RKO (cell line): ENCODE results near the gene PLXNA4.

ENCODE experiments used
- DNase-seq: peaks from one replicate; pipeline ENCODE4 v3.0.0-alpha.2; 2016; ENCODE audit warnings: low spot score

The PLXNA4 gene

GRCh38 chr7:132388688-132389087 lies 187.6 kb downstream of the PLXNA4 start:
- no peak for DNase-seq

DNA sequence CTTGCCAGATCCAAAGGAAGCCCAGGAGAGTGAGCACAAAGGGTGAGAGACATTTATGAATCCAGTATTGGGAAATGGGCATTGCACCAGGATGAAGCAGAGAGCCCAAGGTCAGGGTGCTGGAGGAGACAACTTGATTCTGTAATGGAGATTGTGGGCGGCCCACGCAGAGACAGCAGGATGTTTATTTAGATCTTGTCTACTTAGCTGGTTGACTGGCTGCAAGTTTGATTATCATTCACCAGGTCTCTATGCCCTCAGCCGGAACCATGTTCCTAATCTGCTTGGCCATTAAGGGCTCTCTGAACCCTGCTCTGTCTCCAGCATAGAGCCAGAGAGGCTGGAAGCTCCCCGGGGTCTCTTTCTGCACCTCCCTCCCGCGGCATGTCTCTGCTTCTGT lies 188.7 kb downstream of the PLXNA4 start:
- DNase-seq = no peak

GRCh38 chr7:132386201-132386681 lies 190.0 kb downstream of the PLXNA4 start:
- no peak for DNase-seq

GRCh38 chr7:132383962-132384361 lies 192.3 kb downstream of the PLXNA4 start:
- no peak for DNase-seq

GRCh38 chr7:132381742-132382472 lies 194.4 kb downstream of the PLXNA4 start:
- DNase-seq = no peak

DNA sequence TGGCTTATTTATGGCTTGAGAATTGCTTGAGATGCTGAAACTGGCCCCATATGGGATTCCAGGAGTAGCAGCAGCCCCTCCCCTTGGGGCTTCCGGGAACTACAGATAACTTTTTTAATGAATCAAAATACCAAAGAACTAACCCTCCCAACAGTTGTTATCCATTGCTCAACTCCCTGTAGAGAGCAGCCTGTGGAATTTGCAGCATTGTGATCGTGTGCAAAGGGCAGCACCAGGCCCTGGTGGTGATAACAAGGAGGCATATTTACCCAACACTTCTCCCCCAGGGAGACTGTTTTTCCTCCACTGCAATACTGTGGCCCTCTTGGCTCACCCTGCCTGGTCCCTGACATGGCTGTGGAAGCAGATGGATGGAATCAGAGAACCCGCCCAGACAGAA lies 196.2 kb downstream of the PLXNA4 start:
- DNase-seq = no peak

DNA sequence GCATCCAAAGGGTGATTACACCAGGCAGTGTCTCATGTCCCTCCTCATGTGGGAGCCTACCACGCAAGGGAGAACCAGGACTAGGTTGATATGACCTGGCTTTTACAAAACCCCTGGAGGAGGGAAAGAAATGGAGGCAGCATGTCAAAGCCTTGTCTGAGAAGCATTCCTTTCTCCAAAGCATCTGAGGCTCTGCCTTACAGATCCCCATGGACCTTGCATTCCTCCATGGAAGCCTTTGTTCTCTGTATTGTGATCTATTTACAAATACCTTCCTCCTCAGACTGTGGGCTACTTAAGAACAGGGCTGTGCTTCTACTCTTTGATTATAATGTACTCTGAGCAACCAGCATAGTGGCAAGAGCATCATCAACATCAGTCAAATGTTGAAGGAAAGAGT lies 197.0 kb downstream of the PLXNA4 start:
- no peak for DNase-seq

- no peak for DNase-seq
Observed at GRCh38 chr7:132377703-132378584, 198.3 kb downstream of the PLXNA4 start.

DNA sequence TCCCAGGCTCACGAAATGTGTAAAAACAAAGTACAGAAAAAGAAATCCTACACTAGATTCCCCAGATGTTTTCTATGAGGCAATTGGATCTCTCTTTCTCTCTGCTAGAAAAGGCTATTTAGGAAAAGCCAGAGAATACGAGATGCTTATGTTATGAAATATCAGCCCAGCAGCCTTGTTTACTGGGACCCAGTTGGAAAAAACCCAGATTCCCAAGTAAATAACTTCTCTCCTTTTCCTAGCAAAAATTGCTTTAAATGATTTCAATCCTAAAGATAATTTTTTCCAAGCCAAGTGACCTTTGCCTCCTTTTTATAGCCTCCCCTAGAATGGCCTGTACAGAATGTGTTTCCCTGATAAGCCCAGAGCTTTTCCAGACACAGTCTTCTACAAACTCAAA lies 199.3 kb downstream of the PLXNA4 start:
- DNase-seq = no peak

DNA sequence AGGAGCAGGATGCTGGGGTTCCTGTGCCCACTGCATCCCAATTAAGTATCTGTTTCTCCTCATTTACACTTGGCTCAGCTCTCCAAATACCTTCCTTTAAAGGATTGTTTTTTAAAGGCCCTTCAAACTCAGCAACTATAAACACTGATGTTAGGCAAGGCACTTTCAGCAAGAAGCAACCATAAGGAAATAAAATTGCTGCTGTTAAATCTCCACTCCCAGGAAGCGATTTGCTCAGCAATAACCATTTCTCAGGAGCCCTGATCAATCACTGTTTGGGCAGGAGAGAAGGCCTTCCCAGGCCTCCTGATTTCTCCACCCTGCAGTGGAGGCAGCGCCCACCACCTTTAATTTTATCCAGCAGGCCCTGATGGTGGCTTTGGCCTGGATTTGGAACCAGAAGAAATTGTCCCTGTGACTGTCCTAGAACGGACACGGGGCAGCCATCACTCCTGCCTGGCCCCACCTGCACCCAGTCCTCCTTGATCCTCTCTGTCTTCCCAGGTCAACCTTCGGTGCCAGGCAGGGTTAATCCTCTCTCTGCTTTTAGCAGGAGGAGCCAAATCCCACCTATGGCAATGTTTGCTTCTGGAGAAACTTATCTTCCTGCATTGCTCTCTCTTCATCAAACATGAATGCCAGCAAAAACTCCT lies 199.8 kb downstream of the PLXNA4 start:
- DNase-seq = no peak

GRCh38 chr7:132373879-132374278 lies 202.4 kb downstream of the PLXNA4 start:
- DNase-seq = no peak

GRCh38 chr7:132373041-132373440 lies 203.2 kb downstream of the PLXNA4 start:
- no peak for DNase-seq

DNA sequence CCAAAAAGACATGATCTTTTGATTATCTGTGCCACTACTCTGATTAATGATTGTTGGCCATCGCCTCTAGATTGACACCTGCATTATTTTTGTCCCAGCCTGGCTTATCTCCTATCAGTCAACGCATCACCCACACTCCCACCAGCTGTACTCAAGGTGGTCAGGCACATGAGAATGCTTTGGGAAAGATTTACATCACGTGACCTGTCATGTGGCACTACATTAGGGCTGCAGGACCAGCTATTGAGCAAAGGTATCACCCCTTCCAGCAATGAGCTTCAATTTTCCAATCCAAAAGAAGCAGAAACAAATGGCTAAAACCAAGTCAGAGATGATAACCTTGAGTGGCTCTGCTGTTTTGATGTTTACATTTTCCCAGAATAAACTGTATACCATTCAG lies 204.3 kb downstream of the PLXNA4 start:
- no peak for DNase-seq

DNA sequence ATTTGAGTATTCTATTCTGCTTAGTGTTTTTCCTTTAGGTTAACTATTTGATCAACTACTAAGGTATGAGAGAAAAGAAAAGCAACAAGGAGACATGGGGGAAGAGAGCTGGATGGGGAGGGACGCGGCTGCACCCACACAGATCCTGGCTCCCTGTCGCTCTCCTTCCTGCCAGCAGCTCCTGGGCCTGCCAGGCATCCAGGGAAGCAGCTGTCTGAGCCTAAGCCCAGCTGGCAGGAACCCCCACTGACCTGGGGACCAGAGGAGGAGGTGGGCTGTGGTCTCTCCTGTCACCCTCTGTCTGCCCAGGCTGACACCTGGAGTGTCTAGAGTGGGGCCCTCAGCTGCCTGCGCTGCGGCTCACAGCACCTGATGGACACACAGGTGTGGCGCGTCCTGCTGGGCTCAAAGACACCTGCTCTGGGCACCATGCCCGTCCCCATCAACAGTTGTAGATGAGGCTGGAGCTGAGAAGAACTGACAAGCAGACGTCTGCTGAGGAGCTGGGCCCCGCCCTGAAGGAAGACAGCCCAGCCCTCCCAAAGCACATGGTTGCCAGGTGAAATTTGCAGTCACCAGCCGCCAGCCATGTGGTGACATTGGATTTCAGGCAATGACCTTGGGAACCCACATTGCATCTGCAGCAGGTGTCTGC lies 207.9 kb downstream of the PLXNA4 start:
- DNase-seq = no peak

DNA sequence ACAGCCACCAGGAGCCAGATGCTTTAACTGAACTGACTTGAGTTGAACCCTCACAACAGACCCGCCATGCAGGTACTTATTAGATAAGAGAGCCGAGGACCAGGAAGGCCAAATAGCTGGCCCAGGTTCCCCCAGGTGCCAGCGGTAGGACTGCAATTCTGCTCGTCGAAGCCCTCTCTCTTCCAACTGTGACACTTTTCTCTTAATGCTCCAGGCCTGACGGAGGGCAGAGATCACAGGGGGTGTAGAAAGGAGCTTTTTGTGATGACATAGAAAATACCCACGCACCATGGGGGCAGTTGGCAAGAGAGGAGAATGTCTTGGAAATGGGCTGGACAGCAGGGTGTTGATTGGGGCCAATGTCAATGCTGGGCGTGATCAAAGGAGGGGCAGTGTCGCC lies 208.5 kb downstream of the PLXNA4 start:
- no peak for DNase-seq

DNA sequence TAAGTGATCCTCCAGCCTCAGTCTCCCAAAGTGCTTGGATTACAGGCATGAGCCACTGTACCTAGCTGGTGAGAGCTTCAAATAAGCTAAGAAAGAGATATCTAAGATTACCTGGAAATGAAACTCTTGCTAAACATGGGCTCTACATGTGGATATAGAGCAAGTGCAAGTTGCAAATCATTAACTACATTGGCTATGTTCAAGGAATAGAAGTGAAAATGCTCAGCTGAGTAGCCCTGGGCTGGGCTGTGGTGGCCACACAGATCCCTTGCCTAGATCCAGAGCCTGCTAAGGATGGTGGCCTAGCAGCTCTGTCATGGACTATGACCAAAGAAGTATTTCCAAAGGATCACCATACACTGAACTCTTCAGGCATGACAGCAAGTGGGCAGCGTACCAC lies 209.3 kb downstream of the PLXNA4 start:
- DNase-seq = no peak

- DNase-seq = no peak
Observed at GRCh38 chr7:132364226-132364625, 212.0 kb downstream of the PLXNA4 start.

GRCh38 chr7:132362059-132362458 lies 214.2 kb downstream of the PLXNA4 start:
- no peak for DNase-seq

DNA sequence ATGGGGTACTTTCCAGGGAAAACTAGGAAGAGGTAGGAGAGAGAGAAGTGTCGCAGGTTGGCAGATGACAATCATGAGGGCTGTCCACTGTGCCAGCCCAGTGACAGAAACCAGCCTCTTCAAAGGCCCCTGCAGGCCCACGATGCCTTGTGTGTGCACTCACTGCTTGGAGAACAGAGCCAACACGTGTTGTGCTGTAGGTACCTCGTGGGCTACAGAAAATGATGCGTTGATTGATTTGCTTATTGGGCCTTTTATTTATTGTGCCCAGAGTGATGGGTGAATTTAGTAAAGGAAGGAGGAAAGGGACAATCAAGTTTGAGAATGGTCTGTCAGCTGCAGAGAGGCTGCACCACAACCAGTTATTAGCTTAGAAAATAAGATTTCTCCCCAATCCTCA lies 215.1 kb downstream of the PLXNA4 start:
- DNase-seq = no peak

GRCh38 chr7:132359743-132360142 lies 216.5 kb downstream of the PLXNA4 start:
- no peak for DNase-seq

- no peak for DNase-seq
Observed at GRCh38 chr7:132355048-132355447, 221.2 kb downstream of the PLXNA4 start.

DNA sequence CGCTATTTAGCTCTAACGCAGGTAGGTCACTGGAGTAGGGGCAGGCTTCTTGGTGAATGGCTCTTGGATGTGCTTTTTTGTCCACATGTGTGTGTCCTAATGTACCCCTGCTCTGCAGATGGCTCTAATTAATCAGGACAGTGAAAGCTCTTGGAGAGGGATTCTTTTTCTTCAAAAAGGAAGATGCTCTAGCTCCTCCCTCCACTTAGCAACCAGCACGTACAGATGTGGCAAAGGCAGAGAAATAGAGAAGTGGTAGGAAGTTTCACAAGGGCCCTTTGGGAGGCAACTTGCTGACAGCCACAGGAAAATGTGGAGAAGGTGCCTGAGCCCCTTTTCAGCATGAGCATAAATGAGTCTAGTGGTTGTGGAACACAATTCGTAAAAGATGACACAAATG lies 221.7 kb downstream of the PLXNA4 start:
- DNase-seq = no peak
